Caki2 (cell line): ENCODE measurements around the gene ZNF366. TPM values are rescaled to one million over a fixed set of nuclear protein-coding genes. Genes with fewer than 3 reads are reported as not detected.
A peak's percentile ranks its signal among the peaks of the same experiment; 100 is the strongest.

ENCODE experiments used
- DNase-seq: peaks from one replicate; pipeline ENCODE4 v3.0.0-alpha.2; 2015; ENCODE audit warnings: low read depth
- in situ Hi-C: cut with HindIII; loops from 2 replicates; pipeline ENCODE4 v1.10.0; 2016; ENCODE audit warnings: low sequenced_read_pairs, low pct_unique_long_range_greater_than_20kb, mixed read lengths
- total RNA-seq: library from RNA; depleted of rRNA; stranded (reverse); fragments of >200 nt; shearing (Covaris generic); gene quantifications from 2 replicates; pipeline ENCODE4 v1.2.3, GENCODE V29; 2014; ENCODE audit warnings: low replicate concordance

Gene ZNF366
- total RNA-seq, 1 experiment from 2014 or later: not detected

- no peak for DNase-seq
- in situ Hi-C loops: no loop called here
These were observed 52.2 kb downstream of the ZNF366 start for GRCh38 chr5:72454996-72455395.

GRCh38 chr5:72453246-72453775 is 53.9 kb downstream of the ZNF366 start:
- no peak for DNase-seq
- in situ Hi-C loops: no loop called here

GRCh38 chr5:72452515-72453245 is 54.5 kb downstream of the ZNF366 start:
- in situ Hi-C loops: no loop called here
- DNase-seq: no peak

GRCh38 chr5:72451741-72452505 is 55.3 kb downstream of the ZNF366 start:
- in situ Hi-C loops: no loop called here
- DNase-seq: no peak

GRCh38 chr5:72448368-72448767 is 58.8 kb downstream of the ZNF366 start:
- in situ Hi-C loops: no loop called here
- DNase-seq: no peak

- in situ Hi-C loops: no loop called here
- DNase-seq: no peak
These were observed 59.5 kb downstream of the ZNF366 start for GRCh38 chr5:72447751-72448150.

- DNase-seq: no peak
- in situ Hi-C loops: no loop called here
These were observed 61.2 kb downstream of the ZNF366 start for GRCh38 chr5:72445969-72446368.

GRCh38 chr5:72443883-72444282 is 63.3 kb downstream of the ZNF366 start:
- in situ Hi-C loops: no loop called here
- no peak for DNase-seq

GRCh38 chr5:72441862-72442540 is 65.2 kb downstream of the ZNF366 start:
- peak; percentile 27 for DNase-seq
- in situ Hi-C loops: no loop called here

GRCh38 chr5:72441094-72441723 is 66.0 kb downstream of the ZNF366 start:
- DNase-seq: no peak
- in situ Hi-C loops: no loop called here

GRCh38 chr5:72440207-72440638 is 67.0 kb downstream of the ZNF366 start:
- in situ Hi-C loops: no loop called here
- DNase-seq: no peak

GRCh38 chr5:72439192-72439591 is 68.0 kb downstream of the ZNF366 start:
- DNase-seq: no peak
- in situ Hi-C loops: no loop called here

- no peak for DNase-seq
- in situ Hi-C loops: no loop called here
These were observed 69.1 kb downstream of the ZNF366 start for GRCh38 chr5:72438141-72438540.

- no peak for DNase-seq
- in situ Hi-C loops: no loop called here
These were observed 70.3 kb downstream of the ZNF366 start for GRCh38 chr5:72436796-72437471.

- no peak for DNase-seq
- in situ Hi-C loops: no loop called here
These were observed 72.3 kb downstream of the ZNF366 start for GRCh38 chr5:72434781-72435437.

- no peak for DNase-seq
- in situ Hi-C loops: no loop called here
These were observed 73.0 kb downstream of the ZNF366 start for GRCh38 chr5:72434056-72434780.

- no peak for DNase-seq
- in situ Hi-C loops: no loop called here
These were observed 73.7 kb downstream of the ZNF366 start for GRCh38 chr5:72433522-72433921.
